HG03045 (cell line): ENCODE measurements around the gene CLCNKA.
"Not testable (repeated sequence)": the region's sequence is repeated elsewhere in the genome, so short reads cannot be mapped to it uniquely, and the experiment has no call there.

Experiments used
- ATAC-seq: cut with Tn5 transposase; IDR thresholded peaks from one replicate; pipeline ENCODE4 v1.9.1; 2021; ENCODE audit warnings: mild to moderate bottlenecking, moderate library complexity; ENCODE audit not compliant: unreplicated experiment

CLCNKA gene

DNA sequence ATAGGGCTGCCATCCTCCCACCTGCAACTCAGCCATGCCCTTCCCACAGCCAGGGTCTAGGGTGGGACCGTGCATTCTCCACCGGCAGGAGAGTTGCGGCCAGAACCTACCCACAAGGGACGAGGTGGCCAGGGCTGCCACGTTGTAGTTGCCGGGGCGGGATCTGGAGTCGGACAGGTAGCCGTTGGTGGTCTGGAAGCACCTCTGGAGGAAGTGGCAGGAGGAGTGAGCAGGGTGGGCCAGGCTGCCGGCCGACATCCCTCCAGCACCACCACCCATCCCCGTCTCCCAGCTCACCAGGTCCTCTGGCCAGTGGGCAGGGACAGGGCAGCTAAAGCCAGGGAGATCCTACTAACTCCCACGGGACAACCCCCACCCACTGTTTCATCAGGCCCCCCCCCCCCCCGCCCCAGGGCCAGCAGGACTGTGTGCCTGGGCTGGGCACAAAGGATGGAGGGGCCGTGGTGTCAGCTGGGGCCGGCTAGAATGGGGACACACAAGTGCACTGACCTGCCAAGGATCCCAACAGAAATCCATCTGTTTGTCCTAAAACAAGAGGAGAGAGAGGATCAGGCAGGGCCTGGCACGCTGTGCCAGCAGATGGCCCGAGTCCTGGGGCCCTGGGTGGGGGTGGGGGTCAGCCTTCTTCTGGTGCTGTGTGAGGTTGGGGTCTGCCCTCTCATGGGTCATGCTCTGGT, 40.3 kb downstream of the CLCNKA start:
- ATAC-seq: not testable (repeated sequence)

DNA sequence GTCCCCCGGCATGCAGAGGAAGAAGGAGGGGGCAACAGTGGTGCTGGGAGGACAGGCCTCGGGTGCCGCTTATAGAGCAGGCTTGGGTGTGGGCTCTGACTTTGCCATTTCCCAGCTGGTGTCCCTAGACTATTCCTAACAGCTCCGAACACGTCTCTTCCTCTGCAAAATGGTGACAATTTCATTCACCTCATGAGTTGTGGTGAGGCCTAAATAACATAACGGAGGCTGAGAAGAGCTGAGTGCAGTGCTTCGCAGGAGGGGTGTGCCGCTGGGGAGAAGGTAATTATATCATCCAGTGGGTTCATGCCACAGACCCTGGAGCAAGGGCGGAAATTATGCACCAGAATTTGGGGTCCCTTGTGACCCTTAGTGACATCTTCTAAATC, 40.8 kb downstream of the CLCNKA start:
- ATAC-seq: not testable (repeated sequence)

DNA sequence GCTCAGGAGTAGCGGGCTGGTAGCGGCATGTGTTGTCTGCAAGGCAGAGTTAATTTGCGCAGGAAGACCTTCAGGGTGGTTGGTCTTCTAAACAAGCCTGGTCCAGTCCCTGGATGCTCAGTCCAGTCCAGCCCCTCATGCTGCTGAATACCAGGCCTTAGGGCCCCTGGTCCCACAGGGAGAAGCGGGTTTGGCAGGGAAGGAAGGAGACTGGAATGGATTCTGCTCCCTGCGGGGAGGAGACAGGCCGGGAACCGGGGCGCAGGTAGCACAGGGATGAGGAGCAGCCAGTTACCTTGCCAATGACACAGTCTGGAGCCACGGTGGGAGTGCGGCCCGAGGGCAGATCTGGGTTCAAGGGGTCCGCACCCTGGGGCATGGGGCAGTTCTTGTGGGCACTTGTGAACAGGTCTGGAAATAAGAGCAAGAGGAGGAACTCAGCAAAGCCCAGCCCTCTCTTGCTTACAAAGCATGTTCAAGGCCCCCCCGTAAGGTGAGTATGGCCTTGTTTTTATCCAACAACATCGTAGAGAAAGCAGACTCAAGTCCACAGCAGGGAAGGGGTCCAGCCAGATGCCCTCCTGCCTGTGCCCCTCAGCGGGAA, 41.5 kb downstream of the CLCNKA start:
- no peak for ATAC-seq

DNA sequence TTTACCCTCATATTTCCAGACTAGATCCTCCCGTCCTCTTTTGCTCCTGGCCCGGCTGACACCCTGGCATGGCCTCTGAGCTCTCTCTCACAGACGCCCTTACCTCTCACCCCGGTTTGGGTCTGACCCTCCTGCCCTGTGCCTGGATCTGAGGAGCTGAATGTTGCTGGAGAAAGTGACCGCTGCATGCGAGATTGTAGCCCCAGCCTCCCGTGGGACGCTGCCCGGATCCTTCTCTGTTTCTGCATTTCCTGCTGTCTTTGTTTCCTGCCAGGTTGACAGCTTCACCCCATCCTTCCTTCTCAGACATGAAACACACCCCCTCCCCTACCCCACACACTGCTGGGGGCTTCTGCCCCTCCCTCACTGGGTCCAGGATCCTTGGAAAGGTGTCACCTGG, 42.1 kb downstream of the CLCNKA start:
- ATAC-seq: no peak

DNA sequence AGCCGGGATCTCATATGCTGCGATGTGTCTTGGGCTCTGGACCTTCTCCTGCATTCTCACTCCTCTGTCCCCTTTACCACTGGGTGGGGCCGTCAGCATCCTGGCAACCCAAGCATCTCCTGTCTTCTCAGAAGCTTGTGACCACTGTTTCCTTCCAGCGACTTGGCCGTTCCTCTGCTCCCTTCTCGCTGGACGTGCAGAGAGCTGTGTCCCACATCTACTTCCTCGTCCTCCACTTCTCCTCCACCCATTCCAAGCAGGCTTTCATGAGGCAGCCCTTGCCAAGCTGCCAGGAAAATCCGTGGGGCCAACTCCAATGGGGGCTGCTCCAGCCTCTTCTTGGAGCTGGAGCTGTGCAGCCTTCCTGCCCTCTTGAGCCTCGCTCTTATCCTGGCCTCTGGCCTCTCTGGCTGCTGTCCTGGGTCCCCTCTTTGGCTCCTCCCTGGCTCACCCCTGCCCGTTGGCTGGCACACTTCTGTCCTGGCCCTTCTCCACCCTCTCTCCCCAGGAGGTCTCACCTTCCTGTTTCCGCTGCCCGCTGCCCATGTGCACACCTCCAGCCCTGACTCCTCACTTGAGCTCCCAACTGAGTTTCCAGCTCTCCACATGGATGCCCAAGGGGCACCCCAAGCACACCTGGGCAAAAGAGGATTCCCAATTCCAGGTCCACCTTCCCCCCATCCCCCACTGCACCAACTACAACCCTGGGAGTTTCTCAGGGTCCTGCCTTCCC, 42.9 kb downstream of the CLCNKA start:
- no peak for ATAC-seq

DNA sequence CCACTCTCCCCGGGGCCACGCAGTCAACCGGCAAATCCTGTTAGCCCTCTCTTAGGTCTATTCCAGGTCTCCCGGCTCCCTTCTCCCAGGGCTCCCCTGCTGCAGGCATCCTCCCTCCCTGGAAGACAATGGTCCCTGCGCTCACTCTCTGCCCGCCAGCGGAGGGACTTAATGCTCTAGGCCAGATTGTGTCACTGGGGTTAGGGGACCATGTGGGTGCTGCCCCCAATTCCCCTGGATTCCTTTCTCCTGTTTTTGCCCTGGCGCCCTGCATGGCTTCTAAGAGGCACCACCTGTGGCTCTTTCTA, 43.4 kb downstream of the CLCNKA start:
- ATAC-seq: no peak

DNA sequence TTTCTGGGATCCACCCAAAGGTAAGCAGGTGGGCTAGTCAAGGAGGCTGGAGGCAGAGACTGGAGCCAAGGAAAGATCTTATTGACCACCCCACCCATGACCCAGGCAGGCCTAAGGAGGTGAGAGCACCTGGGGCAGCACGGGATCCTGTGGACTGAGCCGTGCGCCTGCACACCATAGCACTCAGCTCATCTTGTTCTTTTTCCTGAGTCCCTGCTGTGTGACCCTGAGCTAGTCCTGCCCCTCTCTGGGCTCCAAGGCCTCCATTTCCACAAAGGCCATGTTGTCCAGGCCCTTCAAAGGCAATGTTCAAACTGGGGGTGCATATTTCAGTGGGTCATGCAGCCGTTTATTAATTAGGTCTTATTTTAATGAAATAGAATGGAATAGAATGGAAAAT, 44.4 kb downstream of the CLCNKA start:
- ATAC-seq: no peak

DNA sequence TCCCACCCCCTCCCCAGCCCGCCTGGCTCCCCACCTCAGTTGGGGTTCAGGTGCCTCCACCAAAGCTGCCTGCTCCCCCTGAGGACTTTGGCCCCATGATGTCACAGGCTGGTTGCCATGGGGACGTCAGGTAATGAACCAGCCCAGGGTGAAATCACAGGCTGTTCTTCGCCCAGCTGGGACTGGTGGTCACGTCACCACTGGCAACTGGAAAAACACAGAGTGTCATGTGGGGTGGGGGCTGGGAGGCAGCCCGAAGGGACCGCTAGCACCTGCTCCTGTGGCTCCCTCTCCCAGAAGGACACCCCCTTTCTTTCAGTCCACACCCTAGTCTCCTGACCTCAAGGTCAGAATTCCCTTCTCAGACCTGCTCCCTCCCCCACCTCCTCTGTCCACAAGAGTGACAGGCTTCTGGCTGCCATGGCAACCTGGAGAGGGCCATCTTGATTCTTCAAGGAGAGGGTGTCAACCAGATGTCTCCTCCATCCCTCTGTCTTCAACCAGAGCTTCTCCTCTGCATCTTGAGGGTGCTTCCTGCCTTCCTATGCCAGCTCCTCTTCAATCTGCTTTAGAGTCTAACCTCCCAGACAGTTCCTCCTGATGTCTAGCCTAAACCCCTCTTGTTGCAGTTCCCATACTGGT, 45.4 kb downstream of the CLCNKA start:
- ATAC-seq: no peak

DNA sequence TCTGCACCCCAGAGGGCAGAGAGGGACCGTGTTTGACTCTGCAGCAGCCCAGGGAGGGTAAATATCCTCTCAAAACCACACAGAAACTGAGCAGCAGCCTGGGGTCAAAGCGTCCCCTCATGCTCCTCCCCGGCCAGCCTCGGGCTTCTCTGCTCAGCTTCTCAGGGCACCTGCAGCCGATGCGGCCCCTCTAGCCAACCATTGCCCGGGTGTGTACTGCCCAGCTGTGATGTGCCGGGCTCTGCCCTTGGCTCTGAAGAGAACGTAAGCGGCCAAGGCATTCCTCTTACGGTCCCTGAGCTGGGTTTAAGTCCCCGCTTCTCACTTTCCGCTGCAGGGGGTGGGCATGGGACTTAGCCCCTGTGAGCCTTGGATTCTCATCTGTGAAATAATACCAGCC, 46.1 kb downstream of the CLCNKA start:
- no peak for ATAC-seq

DNA sequence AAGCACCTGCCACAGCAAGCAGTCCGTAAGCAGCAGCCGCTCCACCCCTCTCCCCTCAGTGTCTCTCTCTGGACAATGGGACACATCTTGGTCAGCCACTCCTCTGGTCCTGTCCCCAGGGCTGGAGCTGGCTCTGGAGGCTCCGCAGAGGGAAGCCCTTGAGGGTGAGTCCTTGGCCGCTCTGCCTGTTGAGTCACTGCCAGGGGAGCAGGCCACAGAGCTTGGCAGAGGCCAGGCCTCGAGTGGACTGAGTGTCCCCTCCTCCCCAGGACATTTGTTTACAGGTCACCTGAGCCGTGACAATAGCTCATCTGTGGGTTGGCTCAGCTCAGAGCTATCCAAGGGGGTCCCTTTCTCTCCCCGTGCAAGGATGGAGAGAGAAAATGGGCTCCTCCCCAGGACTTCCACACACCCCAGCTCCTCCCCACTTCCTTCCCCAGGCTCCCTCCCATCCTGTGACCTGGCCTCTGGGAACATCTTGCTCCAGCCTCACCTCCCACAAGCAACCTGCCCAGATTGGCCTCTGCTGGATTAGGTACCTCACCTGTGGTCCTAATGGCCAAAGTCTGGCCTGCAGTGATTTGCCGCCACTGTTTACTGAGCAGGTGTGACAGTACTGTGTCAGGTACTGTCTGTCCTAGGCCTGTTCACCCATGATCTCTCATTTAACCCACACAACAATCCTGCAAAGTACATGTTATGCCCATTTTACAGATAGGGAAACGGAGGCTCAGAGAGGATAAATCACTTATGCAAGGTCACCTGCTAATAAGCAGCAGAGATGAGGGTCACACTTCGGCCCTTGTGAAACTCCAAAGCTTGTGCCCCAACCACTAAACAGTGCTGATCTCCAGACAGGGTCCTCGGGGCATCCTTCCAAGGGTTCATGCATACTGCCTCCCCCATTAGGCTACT, 46.8 kb downstream of the CLCNKA start:
- no peak for ATAC-seq

DNA sequence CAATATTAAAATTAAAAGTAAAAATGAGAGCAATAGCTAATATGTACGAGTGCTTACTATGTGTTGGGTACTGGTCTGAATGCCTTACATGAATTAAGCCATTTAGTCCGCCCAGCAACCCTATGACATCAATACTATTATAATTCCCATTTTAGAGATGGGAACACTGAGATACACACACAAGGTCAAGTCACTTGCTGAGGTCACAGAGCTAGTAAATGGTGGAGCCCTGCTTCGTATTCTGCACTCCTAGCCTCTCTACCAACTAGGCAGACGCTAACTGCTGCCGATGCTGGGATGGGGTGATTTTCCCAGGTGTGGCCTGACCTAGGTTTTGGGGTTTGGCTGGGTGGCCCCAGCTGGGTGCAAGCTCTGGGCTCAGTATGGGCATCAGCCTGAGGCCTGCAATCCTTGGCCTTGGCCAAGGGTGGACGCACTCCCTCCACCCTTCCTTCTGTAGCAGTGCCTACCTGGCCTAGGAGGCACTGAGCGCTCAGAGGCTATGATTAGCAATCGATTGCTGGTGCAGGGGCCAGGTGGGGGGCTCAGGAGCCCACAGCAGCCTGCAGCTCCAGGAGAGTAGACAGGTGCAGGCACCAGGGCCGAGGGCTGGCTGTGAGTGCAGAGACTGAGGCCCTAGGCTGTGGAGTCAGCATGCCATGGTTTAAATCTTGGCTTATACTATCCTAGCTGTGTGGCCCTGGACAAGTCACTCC, 49.0 kb downstream of the CLCNKA start:
- no peak for ATAC-seq

DNA sequence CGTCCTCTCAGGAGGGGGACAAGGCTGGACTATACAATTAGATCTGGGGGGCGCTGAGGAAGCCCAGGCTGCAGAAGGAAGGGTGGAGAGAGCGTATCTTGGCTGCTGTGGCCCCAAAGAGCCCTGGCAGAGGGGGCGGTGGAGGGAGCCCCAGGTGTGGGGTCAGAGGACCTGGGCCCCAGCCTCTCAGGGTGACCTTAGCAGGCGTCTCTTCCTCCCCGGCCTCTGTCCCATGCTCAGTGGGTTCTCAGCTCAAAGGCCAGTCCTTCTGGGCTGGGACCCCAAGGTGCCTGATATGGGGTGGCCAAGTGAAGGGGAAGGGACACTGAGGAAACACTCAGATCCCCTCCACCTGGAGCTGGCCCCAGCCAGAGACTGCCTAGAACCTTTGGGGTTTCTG, 49.8 kb downstream of the CLCNKA start:
- ATAC-seq: no peak

DNA sequence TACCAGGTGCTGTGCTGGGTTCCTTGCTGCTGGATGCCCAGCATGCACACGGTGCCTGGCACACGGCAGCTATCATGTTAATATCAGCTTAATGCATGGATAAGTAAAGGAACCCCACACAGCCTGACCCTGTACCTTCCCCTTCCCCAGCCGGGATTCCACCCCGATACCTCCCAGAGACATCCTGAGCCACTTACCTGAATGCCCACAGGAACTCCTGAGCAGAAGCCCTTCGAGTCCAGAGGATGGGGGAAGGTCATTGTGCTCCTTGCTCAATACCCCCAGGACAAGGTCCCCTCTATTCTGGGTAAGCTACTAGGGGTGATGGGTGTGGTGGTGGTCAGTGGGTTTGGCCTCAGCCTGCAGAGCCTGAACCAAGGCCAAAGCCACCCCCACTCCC, 50.3 kb downstream of the CLCNKA start:
- no peak for ATAC-seq

DNA sequence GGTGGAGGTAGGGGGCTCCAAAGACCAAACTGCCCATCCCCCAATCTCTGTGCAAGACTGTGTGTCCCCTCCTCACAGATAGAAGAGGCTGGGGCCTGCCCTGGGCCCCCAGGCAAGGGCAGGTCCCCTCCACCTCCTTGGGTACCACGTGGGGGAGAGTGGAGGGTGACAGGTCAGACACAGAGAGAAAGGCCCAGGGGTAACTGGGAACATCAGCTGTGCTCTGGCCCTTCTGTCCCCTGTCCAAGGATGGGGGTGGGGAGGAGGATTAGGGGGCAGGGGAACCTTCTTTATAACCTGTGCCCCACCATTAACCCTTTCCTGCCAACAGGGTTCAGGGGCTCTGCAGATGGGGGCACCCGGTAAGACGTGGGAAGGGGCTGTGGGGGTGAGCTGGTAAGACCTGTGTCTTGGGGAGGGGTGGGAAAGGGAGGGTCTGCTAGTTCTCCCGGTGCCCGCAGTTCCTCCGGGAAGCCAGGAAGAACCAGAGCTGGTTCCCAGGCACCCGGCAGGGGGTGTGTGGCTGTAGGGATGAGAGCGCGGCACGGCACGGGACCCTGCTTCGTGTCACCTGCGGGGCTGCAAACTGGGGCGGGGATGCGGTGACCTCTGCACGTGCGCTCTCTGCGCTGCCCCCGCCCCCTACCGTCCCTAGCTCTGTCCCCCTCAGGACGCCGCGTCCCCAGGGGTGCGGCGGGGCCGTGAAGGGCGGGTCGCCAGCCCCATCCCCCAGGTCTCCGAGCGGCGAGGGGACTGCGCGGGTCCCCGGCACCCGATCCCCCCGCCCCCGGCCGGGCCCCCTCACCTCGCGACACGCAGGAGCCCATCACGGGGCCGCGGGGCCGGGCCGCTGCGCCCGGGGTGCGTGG, 51.0 kb downstream of the CLCNKA start:
- ATAC-seq: no peak

DNA sequence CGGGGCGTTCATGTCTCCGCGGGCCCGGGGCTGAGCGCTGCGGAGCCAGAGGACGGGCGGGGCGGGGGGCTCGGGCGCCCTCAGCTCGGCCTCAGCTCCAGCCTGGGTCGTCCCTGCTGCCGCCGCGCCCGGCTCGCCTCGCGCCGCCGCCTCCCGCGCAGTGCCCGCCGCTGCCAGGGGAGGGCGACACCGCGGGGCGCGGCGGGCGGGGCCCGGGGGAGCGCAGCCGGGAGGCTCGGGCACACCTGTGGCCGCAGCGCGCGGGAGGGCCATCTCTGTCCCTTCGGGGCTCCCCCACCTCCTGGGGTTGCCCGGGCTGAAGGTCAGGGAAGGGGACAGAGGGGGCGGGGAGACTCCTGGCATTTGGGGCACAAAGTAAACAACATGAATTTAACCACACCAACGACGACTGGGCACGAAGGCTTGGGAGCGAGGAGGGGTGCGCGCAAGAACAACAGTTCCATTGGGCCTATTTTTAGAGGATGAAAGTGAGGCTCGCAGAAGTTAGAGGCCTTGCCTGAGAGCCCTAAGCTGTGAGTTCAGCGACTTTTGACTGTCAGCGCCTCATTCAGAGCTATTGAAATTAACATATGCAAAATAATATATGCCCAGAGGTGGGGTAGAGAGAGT, 51.8 kb downstream of the CLCNKA start, which contains the start of gene FAM131C:
Gene FAM131C, minus strand, starts transcription at position 162 of the 630 bp plus-strand sequence. CDS start 209 bp downstream, outside the sequence.
- ATAC-seq: peak; percentile 44

DNA sequence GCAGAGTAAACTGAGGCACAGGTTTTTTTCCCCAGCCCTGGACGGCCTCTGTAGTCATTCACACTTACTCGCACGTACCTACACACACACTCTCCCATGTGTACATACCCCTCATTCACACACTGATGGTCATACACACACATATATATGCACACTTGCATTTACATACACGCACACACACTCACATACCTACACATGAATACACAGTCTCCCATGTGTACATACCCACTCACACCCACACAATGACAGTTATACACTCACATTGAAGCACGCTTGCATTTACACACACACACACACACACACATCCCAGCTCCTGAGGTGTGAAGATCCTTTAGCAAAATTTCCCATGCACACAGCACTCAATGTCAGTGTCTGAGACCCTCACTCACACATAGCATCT, 52.4 kb downstream of the CLCNKA start:
- no peak for ATAC-seq

DNA sequence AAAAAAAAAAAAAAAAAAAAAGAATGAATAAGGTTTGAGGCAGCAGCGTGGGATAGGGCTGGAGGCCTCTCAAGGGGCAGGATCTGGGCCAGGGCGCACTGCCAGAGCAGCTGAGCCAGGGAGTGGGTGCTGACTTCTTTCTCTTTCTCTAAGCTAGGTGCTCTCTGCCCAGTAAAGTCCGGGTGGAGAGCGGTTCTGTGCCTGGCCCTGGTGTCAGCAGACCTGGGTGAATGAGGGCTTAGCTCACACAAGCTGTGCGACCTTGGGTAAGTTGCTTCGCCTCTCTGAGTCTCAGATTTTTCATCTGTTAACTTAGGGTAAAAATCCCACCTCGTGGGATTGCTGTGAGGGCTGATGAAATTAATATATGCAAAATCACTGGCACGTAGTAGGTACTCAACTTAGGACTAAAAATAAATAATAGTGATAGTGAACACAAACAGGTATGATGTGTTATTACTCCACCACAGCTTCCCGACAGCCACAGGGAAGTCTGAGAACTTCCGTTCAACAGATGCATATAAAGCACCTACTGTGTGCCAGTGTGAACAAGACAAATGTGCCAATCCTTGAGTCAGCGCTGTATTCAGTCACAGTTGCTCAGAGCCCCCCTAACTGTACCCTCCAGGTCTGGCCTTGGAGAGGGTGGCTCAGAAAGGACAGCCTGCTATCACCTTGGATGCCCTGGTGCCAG, 53.6 kb downstream of the CLCNKA start:
- no peak for ATAC-seq
